ENCODE results near the gene TTF2. TPM values are rescaled to one million over a fixed set of nuclear protein-coding genes. Genes with fewer than 3 reads are reported as not detected.
A peak's percentile ranks its signal among the peaks of the same experiment; 100 is the strongest.

The TTF2 gene
- total RNA-seq, 4 donors from 2014 or later: 9.7 to 15.2 (median 12.2) TPM

- Histone ChIP-seq H3K36me3 (no peaks in the 10 kb centered on the region), H3K27ac (no peak overlapping the region), H3K27me3 (no peaks in the 10 kb centered on the region), H3K4me1 (no peaks in the 10 kb centered on the region), H3K9me3 (no peaks in the 10 kb centered on the region), H3K4me3 (no peak overlapping the region)
- DNase-seq: no peak
- in situ Hi-C loops (cut with MboI; ENCODE audit: low sequenced_read_pairs in 4 of 4): loop anchor here (5.0 to 25.0 kb wide), 8 partner anchors 207 to 711 kb away; partner anchors contain the start of gene CD58 (in 1 of the 4)
- TF ChIP-seq POLR2A (IDR thresholded peaks at IDR 0.05): no peak
- TF ChIP-seq CTCF (IDR thresholded peaks at IDR 0.05 in 4 of 5, conservative IDR thresholded peaks at IDR 0.05 in 1 of 5): no peak
- ATAC-seq: no peak
- intact Hi-C loops (cut with DNase I; ENCODE audit: low total_unique reads): no loop called here
These were observed 8.7 kb upstream of the TTF2 start for GRCh38 chr1:117051224-117052064.

GRCh38 chr1:117054068-117054467 lies 6.1 kb upstream of the TTF2 start:
- Histone ChIP-seq H3K4me1 (no peaks in the 10 kb centered on the region), H3K27me3 (no peaks in the 10 kb centered on the region), H3K4me3 (no peak overlapping the region), H3K9me3 (no peaks in the 10 kb centered on the region), H3K27ac (no peak overlapping the region), H3K36me3 (no peaks in the 10 kb centered on the region)
- TF ChIP-seq POLR2A (IDR thresholded peaks at IDR 0.05) (no peak), CTCF (IDR thresholded peaks at IDR 0.05 in 4 of 5, conservative IDR thresholded peaks at IDR 0.05 in 1 of 5) (no peak)
- ATAC-seq (no peak), DNase-seq (no peak)
- intact Hi-C loops (cut with DNase I; ENCODE audit: low total_unique reads) (no loop called here), in situ Hi-C loops (cut with MboI; ENCODE audit: low sequenced_read_pairs in 4 of 4) (loop anchor here (5.0 to 25.0 kb wide), 8 partner anchors 209 to 708 kb away; partner anchors contain the start of gene CD58 (in 1 of the 4))

- H3K36me3 ChIP-seq: no peaks in the 10 kb centered on the region
- H3K9me3 ChIP-seq: no peaks in the 10 kb centered on the region
- H3K4me1 ChIP-seq: peaks cover 0 to 8% of the 10 kb centered on the region in 2 donors
- H3K27me3 ChIP-seq: no peaks in the 10 kb centered on the region
- in situ Hi-C loops (cut with MboI; ENCODE audit: low sequenced_read_pairs in 4 of 4): loop anchor here (10.0 to 25.0 kb wide), 7 partner anchors 214 to 703 kb away; partner anchors contain the start of gene CD58 (in 1 of the 4)
- intact Hi-C loops (cut with DNase I; ENCODE audit: low total_unique reads): loop anchor here (5.0 kb wide), 1 partner anchor 487 kb away; the partner anchor contains the start of gene CD58
- no peak for DNase-seq
- TF ChIP-seq CTCF (IDR thresholded peaks at IDR 0.05 in 4 of 5, conservative IDR thresholded peaks at IDR 0.05 in 1 of 5) (no peak), POLR2A (IDR thresholded peaks at IDR 0.05) (no peak)
- no peak overlapping the region for H3K27ac ChIP-seq
- ATAC-seq: no peak
- no peak overlapping the region for H3K4me3 ChIP-seq
These were observed 1.3 kb upstream of the TTF2 start for GRCh38 chr1:117058810-117059209.

GRCh38 chr1:117059334-117059677 lies 820 bp upstream of the TTF2 start:
- H3K27ac ChIP-seq: peak overlapping the region in 2 of 4 donors; percentile 59 to 76
- no peaks in the 10 kb centered on the region for H3K36me3 ChIP-seq
- intact Hi-C loops (cut with DNase I; ENCODE audit: low total_unique reads) (loop anchor here (5.0 kb wide), 1 partner anchor 487 kb away; the partner anchor contains the start of gene CD58), in situ Hi-C loops (cut with MboI; ENCODE audit: low sequenced_read_pairs in 4 of 4) (loop anchor here (10.0 to 25.0 kb wide), 7 partner anchors 215 to 703 kb away; partner anchors contain the start of gene CD58 (in 1 of the 4))
- DNase-seq (peak; percentile 9 to 31), ATAC-seq (no peak)
- peak overlapping the region; percentile 77 to 97 (median 84) for H3K4me3 ChIP-seq
- TF ChIP-seq POLR2A (IDR thresholded peaks at IDR 0.05) (no peak), CTCF (IDR thresholded peaks at IDR 0.05 in 4 of 5, conservative IDR thresholded peaks at IDR 0.05 in 1 of 5) (no peak)
- no peaks in the 10 kb centered on the region for H3K27me3 ChIP-seq
- no peaks in the 10 kb centered on the region for H3K9me3 ChIP-seq
- H3K4me1 ChIP-seq: peaks cover 0 to 8% of the 10 kb centered on the region in 2 donors
